Sigmoid colon (tissue), 3 donors: Measurements from ENCODE around the gene SLC39A11.

Experiments
- POLR2A ChIP-seq, 2 donors: fragments of 450-650 bp; IDR thresholded peaks; one replicate each; pipeline ENCODE4 v1.6.1; 2016; ENCODE audit warnings: antibody characterized with exemption in 2 of 2, mild to moderate bottlenecking in 2 of 2, moderate library complexity in 2 of 2
- TF ChIP-seq, protein P1 (sequence below), 4 experiments: fragments of 450-650 bp in 3 of 4; fragments of 200-600 bp in 1 of 4; IDR thresholded peaks; one replicate each; pipeline ENCODE4 v1.5.1; 2016 to 2019; ENCODE audit warnings: antibody characterized with exemption in 4 of 4, mild to moderate bottlenecking in 3 of 4, moderate library complexity in 2 of 4

- TF ChIP-seq POLR2A (IDR thresholded peaks at IDR 0.05), result no peak
- TF ChIP-seq, protein P1, sequence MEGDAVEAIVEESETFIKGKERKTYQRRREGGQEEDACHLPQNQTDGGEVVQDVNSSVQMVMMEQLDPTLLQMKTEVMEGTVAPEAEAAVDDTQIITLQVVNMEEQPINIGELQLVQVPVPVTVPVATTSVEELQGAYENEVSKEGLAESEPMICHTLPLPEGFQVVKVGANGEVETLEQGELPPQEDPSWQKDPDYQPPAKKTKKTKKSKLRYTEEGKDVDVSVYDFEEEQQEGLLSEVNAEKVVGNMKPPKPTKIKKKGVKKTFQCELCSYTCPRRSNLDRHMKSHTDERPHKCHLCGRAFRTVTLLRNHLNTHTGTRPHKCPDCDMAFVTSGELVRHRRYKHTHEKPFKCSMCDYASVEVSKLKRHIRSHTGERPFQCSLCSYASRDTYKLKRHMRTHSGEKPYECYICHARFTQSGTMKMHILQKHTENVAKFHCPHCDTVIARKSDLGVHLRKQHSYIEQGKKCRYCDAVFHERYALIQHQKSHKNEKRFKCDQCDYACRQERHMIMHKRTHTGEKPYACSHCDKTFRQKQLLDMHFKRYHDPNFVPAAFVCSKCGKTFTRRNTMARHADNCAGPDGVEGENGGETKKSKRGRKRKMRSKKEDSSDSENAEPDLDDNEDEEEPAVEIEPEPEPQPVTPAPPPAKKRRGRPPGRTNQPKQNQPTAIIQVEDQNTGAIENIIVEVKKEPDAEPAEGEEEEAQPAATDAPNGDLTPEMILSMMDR (IDR thresholded peaks at IDR 0.05), result no peak
Observed at GRCh38 chr17:73104450-73104849, 12.0 kb upstream of the SLC39A11 start.
